Gastroesophageal sphincter (tissue), 3 donors: ENCODE data around the gene LBP.

ENCODE experiments used
- CTCF ChIP-seq, 4 experiments: fragments of 200-600 bp in 2 of 4; fragments of 450-650 bp in 2 of 4; sonication (generic) in 1 of 4; IDR thresholded peaks; one replicate each; pipeline ENCODE4 v1.5.1; 2017 to 2019; ENCODE audit warnings: antibody characterized with exemption in 4 of 4, mild to moderate bottlenecking in 2 of 4, moderate library complexity in 2 of 4
- EP300 ChIP-seq: sonication (generic); formaldehyde crosslinking; IDR thresholded peaks from one replicate; pipeline ENCODE4 v1.6.1; 2017; ENCODE audit warnings: antibody characterized with exemption, mild to moderate bottlenecking
- POLR2A ChIP-seq, 2 donors: fragments of 450-650 bp; IDR thresholded peaks; one replicate each; pipeline ENCODE4 v1.6.1; 2017; ENCODE audit warnings: antibody characterized with exemption in 2 of 2, mild to moderate bottlenecking in 2 of 2, moderate library complexity in 1 of 2

- no peak for TF ChIP-seq POLR2A (IDR thresholded peaks at IDR 0.05)
- TF ChIP-seq CTCF (IDR thresholded peaks at IDR 0.05) = no peak
- no peak for TF ChIP-seq EP300
Observed at GRCh38 chr20:38393259-38393658, 47.0 kb downstream of the LBP start.
